HG03571 (cell line): ENCODE data around the gene ZNF385D.

Experiments
- ATAC-seq: cut with Tn5 transposase; IDR thresholded peaks from one replicate; pipeline ENCODE4 v1.9.1; 2021; ENCODE audit not compliant: unreplicated experiment

Gene ZNF385D

DNA sequence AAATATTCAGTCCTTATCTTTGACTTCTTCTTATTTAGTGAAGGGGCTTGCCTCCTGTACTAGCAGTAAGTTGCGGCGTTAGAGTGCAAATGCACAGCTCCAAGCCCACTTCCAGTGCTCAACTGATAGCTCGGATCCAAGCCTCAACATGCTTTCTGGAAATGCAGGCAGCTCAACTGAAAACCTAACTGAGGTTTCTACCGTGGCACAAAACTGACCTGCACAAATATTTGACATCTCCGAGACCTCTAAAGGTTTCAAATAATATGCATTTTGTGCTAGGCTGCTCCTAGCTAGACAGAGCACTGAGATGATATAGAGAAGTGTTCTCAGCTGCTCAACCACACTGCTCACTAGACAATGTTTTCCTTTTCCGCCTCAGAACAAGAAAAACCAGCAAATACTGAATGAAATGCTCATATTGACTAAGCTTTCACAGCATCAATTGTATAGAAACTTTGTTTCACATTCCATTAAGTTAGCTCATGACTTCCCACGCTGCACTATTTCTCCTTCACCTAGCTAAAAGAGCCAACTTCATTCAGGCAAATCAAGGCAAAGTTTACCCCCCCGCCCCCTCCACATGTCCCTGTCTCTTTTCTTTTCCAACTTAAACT, 822 bp downstream of the ZNF385D start:
- ATAC-seq = no peak

DNA sequence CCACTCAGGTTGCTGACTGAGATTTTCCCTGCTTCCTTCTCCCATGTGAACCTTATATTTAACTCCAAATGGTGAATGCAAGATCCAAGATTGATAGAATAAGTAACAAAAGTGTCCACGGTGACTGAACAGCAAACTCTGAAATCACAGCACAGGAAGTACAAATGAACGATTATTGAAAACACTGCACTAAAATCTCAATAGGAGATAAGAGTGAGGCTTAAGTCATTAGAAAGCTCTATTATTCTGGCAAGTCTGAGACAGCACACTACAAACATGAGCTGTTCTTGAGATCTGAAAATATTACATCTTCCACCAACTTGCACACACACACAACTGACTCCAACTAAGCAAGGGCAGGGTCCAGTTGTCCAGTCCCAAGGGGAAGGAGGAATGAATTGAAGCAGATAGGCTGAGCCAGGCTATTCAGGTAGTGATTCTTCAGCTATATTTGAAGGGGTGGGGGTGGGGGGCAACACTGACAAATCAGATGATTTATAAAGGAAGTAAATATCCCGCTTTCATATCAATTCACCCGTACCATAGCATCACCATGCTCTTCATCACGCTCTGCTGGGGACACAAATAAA, 2.9 kb downstream of the ZNF385D start:
- no peak for ATAC-seq

DNA sequence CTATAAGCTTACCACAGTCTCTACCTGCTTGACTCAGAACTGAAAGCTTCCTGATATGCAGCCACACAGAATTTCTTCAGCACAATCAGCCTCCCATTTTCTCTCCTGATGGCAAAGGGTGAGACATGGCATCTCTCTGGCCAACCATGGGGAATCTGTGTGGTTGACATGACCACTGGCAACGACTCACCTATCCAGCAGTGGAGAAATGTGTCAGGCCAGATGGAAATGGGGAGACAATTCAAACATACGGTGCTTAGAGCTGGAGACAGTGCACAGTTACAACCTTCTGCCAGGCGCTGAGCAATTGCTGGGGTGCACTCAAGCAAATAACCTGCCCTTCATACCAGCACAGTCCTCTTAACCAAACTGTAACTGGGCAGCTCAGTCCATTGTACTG, 3.6 kb downstream of the ZNF385D start:
- ATAC-seq = no peak

DNA sequence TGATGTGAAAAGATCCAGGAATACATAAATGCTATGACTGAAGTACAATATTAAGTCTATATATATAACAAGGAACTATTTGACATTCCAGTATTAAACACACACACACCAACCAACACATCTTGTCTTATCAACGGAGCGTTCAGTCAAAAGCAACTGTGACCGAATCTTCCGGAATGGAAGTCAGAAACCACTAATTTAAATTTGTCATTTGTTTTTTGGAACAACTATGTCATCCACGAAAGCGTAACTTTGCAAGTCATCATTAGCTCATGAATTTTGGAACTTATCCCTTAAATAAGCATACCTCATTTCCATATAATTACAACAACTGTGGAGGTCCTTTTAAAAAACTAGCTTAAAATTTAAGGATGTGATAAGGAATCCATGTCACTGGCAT, 5.0 kb downstream of the ZNF385D start:
- no peak for ATAC-seq

DNA sequence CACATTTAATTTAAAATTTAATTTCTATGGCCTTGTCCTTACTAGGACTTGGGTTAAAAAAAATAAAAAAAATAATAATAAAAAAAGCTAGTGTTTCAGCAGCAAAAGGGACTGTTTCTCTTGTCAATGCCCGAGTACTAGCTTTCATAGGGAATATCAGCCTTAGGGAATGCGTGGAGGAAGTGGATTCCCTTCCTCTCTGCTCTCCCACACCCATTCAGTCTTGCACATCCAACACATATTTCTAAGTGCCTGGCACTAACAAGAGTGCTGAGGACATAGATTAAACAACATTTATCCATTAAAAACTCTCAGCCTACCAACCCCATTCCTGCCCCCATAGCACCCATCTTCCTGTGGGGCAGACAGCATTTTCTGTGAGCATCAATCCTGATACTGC, 6.2 kb downstream of the ZNF385D start:
- ATAC-seq = no peak

DNA sequence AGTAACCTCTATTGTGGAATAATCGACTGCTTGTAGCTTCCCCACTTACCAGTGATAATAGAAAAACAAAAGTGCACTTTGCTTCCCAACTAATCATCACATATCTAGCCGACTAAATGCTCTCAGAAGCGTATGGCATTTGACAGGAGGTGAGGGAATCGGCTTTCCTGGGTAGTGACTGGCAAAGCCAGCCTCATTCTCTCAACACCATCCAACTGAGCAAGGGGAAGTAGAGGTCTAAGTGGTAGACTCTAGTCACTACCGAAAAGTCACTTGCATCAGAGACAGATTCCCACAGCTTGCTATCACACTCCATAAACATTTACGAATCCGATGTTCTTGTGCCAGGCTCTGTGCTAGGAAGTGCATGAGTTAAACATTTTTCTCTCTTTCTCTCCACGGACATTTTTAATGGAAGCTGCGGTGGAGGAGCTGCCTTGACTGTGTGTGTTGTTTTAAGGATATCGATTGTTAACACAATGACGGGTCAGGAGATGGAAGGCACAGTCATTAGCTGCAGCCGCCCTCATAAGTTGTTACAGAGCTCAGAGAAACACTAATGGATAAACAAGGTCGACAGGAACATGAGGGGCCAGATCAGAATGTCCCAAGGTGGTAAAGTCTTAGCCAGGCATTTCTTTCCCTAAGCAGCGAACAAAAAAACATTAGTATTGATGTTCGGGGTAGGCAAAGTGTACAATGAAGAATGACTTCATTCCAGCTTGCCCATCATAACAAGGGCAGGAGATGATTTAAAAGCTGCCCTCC, 11.9 kb downstream of the ZNF385D start:
- no peak for ATAC-seq

DNA sequence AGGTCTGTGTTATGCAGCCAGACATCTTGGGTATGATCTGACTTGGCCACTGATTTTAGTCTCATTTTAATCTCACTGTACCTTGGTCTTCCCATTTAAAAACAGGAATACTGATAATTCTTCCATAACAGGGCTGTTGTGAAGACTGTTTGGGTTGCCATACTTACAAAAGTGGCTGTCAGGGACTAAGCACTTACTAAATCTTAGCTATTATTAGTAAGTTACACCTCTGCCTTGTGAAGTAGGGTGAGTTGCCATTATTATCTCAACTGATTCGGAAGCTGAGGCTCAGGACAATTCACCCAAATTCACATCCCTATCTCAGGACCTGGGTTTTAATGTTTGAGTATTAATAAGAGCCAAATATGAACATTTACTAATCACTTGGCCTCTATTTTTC, 12.7 kb downstream of the ZNF385D start:
- ATAC-seq = no peak

DNA sequence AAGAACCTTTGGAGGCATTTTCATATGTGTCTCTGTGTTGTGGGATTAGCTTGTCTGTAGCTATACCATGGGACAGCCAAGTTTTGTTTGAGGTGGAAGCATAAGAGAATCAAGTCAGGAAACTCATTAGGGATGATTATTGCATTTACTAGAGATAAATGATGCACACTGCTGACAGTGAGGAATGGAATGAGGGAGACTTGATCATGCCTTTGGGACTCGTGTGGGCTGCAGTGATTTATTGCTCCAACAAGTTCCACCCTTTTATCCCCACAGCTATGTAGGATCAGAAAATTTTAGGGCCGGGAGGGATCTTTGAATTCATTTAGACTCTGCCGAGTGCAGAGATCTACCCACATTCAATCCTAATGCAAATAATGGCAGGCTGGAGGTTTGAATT, 16.3 kb downstream of the ZNF385D start:
- ATAC-seq = no peak

DNA sequence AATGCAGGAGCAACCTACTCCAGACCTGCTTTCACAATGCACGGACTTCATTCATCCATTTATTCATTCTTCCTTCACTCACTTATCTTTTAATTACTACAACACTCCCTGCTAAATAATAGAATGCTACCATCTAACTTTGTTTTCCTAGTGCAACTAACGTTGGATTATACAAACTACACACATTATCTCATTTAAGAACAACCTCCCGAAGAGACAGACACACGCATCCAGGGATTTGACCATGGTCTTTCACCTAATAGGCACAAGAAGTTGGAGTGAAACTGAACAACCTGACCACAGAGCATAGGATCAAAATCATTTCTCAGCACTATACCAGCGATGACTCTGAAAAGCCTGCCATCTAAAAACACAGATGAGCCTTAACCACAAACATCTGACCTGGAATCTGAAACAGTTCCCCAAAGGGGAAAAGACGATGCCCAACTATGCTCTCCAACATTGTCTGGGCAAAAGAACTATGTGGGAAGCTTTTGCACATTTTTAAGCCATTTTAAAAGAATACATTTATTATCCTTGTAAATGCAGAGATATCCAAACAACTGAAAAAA, 21.0 kb downstream of the ZNF385D start:
- no peak for ATAC-seq

DNA sequence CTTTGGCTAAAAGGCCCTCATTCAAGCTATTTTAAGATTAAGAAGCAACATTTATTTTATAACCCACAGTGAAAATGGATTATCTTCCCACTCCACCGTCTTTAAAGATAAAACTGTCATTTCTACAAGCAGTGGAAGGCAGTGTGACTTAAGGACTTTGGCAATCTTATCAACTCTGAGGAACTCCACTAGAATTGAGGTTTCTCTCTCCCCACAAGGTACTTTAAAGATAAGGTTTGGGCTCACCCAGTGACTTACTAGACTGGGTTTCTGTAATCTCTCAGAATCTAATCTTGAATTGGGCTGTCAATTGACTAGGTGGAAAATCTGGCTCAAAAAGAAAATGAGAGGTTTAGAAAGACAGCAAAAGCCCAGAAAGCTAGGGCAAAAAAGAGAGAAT, 21.7 kb downstream of the ZNF385D start:
- ATAC-seq = no peak

DNA sequence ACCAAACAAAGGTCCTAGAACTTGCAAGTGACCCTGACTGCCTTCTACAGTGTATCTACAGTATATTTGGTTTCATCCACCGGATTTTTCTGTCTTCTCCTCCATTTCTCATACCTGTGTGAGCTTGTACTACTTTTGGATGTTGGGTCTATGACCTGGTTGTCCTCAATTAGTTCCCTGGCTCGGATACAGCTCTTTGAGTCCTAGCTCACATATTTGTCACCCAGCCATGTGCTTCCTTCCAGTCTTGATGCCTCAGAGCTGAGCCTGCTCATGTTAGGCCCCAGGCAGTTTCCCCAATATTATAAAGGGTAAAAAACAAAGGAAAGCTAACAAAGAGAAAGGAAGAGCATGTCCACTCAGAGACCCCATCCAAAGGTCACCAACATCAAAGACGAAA, 28.2 kb downstream of the ZNF385D start:
- no peak for ATAC-seq

DNA sequence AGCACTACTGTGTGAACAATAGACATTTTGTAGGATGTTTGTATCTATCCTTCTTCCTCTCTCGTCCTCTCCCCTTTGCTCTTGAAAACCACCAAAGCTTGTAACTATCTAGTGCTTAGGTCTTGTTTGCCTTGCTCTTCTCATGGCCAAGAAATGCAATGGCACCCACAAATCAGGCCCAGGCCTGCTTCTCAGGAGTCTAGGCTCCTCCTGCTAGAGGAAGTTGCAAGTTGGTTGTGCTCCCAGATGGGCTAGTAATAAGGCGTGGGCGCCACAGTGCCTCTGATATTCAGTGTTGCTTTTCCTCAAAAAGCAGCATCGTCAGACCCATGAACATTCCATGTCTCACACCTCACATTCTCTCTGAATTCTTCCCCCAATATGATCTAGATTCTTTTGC, 28.7 kb downstream of the ZNF385D start:
- no peak for ATAC-seq

DNA sequence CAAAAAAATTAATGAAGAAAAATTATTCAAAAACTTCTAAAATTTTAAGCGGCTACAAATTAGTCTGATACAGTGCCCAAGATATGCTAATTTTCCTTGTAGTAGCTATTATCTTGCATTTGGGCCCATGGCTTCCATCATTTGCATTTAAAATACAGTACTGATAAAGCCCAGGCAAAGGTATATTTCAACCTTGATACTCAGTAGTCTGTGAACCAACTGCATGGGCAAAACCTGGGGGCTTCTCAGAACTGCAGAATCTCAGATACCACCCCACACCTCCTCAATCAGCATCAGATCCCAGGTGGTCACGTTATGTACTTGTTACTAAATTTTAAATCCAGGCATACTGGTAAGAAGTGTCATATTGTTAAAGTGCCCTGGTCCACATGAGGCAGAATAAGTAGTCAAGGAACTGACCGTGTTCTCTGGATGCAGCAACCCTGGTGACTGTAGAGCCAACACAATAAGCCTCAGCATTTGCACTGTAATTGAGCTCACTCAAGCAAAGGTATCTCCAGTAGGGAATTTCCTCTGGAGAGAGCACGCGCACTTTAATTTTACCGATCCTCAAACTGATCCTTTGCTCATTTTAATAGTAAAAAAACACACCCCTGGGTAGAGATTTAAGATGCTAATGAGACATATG, 31.9 kb downstream of the ZNF385D start:
- ATAC-seq = no peak

DNA sequence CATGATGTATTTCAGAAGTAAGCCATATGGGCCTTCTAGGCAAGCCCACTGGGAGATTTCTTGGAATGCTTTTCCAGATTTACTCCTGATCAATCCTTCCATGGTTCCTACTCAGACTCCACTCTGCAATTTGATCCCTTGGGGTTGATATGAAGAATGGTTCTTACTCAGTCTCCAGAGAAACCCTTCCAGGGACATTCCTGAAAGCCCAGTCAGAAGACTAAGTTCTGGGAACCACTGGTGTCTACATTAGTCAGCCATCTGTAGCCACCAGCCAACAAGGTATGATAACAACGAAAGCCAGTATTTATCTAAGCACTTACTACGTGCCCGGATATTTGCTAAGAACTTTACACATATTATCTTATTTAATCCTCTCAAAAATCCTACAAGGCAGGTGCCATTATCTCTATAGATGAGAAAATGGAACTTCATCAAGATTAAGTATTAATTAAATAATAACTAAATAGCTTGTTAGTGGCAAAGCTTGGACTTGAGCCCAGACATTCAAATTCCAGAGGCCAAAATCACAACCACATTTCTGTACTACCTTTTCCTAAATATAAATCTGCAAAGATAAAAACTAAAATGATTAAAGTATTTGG, 32.7 kb downstream of the ZNF385D start:
- no peak for ATAC-seq

DNA sequence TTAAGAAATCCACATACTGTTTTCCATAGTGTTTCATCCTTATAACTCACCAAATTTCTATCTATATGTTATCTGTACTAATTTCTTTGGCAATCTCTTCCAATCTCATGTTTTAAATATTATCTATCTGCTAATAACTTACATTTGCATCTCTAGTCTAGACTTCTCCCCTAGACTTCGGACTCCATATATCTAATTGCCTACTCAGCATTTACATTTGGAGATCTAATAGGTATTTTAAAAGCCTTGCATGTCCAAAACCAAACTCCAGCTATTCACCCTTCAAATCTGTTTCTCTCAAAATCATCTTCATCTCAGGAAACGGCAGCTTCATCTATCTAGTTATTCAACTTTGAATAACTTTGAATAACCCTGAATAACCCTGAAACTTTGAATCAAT, 35.3 kb downstream of the ZNF385D start:
- ATAC-seq = no peak

DNA sequence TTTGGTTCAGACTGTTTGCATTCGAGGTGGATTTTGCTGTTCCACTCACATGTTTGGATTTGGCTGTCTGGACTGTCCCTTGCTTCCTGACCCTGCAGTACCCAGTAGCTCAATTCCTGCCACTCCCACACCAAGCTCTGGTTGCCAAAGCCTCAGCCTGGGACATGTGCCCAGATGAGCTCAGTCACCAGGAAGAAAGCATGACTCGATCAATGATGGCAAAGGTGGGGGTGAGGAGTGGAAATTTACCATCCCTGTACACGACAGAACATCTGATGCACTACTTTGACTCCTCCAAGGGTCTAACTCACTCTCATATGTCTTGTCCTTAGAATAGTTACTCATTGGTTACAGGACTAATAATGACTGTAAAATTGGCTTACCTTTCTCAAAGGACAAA, 45.2 kb downstream of the ZNF385D start:
- ATAC-seq = no peak

DNA sequence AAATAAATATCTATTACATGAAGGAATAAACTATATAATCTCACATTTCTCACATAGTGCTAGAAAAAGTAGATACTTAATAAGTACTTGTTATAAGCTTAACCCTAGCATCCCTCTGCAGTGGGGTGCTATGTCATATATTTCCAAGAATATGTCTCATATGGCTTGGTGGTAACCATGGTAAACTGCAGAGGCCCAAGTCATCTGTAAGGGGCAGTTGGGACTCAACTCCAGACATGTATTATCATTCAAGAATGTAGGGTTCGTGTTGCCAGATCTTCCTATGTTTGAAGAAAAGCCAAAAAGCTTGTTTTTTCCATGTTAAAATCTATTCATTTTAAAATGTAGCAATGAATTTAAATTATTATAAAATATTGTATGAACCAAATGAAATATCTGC, 46.2 kb downstream of the ZNF385D start:
- no peak for ATAC-seq

DNA sequence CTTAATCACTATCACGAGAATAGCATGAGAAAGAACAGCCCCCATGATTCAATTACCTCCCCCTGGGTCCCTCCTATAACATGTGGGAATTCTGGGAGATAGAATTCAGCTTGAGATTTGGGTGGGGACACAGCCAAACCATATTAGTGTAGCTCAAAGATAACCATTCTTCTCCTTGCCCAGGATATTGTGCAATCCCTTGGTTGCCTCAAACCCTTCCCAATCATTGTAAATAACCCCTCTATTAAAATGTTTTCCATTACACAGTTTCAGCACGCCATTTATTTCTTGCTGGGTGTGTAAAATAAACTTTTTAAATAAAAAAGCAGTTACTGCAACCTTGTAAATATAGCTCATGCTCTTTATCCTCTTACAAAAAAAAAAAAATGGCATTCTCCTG, 47.7 kb downstream of the ZNF385D start:
- ATAC-seq = no peak

DNA sequence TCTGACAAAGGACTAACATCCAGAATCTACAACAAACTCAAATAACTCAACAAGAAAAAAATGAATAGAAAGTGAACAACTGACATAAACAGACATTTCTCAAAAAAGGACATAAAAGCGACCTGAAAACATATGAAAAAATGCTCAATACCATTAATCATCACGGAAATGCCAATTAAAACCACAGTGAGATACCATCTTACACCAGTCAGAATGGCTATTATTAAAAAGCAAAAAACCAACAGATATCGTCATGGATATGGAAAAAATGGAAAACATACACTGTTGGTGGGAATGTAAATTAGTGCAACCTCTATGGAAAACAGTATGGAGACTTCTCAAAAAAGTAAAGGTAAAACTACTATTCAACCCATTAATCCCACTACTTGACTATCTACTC, 53.3 kb downstream of the ZNF385D start:
- no peak for ATAC-seq

DNA sequence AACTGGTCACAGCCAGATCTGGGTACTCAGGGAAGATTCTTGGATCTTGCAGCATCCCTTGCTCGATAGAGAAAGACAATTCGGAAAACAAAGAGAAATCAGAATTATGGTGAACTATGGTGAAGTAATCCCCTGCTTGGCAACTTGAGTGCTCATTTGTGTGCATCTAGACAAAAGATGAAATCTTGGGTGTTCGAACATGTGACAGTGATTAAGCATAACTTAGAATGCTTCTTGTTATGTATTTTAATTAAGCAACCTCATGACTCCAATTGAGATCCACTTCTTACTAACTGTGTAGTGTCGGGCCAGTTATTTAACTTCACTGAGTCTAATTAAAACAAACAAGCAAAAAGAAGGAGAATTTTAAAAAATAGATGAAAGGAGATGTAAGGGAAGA, 56.5 kb downstream of the ZNF385D start:
- ATAC-seq = no peak

DNA sequence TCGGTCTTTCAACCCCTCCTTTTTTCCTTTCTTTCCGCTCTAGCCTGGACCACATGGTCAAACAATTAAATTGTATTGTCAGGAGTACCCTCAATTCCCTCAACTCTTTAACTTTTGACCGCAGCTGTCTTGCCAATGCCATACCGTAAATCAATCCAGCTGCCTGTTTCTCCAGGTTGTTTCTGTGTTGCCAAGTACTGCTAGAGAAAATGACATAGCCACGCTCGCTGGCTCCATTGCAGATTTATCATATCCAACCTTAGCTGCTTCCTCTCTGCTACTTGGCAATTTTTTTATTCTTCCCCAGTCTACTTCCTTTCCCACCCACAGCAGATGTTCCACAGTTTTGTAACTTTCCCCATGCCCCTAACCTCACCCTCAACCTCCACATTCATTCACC, 60.0 kb downstream of the ZNF385D start:
- no peak for ATAC-seq
